GF-D8 (cell line): ENCODE data around the gene CENPX.

ENCODE experiments used
- DNase-seq: peaks from one replicate; lab custom pipeline; 2025; lab: John Stamatoyannopoulos, UW

CENPX gene

DNA sequence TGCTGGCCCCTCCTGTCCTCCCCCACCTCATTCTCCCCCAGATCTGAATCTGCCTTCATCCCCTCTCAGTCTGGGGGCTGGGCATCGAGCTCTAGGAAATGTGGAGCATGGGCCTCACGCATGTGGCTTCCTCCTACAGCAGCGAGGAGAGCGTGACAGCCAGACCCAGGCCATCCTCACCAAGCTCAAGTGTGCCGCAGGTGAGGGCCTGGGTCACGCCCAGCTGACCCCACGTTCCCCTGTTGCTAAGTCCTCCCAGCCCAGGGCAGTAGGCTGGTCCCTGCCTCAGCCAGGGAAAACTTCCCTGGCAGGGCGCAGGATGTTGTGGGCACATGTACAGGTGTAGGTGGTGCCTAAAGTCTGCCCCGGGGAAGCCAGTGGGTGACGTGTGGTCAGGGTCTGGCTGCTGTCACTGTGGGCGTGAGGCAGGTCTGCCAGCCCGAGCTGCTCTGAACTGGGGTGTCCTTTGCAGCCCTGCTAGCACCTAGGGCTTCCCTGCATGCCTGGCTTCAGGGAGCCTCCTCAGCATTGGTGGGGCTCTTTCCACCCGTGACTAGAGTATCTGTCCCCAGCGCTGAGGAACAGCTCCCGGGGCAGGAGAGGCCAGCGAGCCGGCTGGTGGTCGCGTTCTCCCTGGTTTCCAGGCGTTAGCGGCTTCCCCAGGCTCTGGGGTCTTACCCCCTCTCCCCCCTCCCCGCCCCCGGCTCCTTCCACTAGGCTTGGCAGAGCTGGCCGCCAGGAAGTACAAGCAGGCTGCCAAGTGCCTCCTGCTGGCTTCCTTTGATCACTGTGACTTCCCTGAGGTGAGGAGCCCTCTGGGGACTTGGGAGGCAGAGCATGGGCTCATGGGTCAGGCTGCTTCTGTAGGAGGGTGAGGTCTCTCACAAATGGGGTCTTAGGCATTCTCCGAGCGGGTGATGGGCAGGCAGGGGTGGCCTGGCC is 32.6 kb upstream of the CENPX start:
- DNase-seq, result no peak

- DNase-seq, result no peak
These were observed 31.8 kb upstream of the CENPX start for GRCh38 chr17:82054351-82055022.

- DNase-seq, result no peak
These were observed 31.0 kb upstream of the CENPX start for GRCh38 chr17:82053556-82054263.

DNA sequence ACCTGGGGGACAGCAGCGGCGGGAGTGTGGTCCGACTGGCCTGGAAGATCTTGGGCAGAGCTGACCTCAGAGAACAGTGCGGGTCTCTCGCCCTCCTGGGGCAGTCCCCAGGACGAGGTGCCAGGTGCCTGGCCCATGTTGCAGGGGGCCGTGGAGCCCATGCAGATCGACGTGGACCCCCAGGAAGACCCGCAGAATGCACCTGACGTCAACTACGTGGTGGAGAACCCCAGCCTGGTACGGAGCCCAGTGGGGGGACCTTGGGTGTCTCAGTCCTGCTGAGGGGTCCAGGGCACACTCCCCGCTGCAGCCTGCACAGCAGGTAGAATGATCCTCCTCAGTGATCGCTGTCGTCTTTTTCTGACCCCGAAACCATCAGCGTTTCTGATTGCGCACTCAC is 30.5 kb upstream of the CENPX start:
- no peak for DNase-seq

DNA sequence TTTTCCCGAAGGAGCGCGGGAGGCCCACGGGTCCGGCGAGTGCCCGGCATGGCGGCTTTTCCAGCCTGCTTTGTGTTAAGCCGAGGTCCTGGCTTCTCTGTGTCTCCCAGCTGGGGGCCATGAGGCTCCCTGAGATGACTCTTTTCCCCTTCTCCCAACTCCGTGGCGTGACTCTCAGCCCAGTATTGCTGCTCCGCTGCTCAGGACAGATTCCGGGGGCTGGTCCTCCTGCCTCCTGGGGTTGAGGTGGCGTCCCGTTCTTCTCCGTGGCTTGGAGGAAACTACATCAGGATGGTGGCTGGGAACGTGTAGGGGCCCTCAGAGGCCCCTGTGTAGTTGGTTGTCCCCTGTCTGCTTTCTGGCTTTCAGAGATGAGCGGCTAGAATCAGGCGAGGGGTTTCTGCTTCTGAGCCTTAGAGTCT is 30.0 kb upstream of the CENPX start:
- DNase-seq, result no peak

DNA sequence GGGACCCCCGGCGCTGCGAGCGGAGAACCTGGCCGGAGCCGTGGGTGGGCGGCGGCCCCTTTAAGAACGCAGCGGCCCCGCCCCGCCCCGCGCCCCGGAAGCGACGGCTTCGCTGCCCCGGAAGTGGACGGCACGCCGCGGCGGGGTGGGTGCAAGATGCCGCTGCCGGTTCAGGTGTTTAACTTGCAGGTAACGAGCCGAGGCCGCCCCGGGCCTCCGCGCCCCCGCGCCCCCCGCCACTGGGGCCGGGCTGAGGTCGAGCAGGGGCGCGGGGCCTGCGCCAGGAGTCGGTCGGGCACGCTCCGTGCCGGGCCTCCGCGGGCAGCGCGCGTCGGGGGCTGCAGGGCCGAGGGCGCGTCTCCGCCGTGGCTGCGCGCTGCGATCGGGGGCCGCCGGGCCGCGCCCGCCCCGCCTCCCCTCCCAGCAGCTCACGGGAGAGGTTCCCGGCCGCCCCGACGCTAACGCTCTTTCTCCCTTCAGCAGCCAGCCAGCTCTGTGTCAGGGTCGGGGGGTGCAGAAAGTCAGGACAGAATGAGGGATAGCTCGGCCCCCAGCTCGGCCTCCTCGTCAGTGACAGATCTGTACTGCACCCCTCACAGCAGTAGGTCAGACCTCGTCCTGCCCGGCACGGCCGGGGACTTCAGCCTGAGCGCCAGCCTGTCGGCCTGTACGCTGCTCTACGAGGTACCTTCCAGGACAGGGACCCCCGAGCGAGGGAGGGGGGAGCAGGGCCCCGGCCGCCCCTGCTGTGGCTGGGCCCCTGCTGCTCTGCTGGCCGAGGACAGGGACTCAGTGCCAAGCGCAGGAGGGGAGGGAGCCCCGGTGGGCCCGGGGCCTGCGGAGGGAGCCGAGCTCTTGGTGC is 29.3 kb upstream of the CENPX start, which contains the start of the genes GPS1 and RFNG:
Gene GPS1, plus strand, starts transcription at position 123 of the 862 bp plus-strand sequence. Its CDS starts 34 bp downstream, at position 157.
Gene RFNG, minus strand, starts transcription at position 36 of the 862 bp plus-strand sequence. CDS start 45 bp downstream, outside the sequence.
- no peak for DNase-seq

DNA sequence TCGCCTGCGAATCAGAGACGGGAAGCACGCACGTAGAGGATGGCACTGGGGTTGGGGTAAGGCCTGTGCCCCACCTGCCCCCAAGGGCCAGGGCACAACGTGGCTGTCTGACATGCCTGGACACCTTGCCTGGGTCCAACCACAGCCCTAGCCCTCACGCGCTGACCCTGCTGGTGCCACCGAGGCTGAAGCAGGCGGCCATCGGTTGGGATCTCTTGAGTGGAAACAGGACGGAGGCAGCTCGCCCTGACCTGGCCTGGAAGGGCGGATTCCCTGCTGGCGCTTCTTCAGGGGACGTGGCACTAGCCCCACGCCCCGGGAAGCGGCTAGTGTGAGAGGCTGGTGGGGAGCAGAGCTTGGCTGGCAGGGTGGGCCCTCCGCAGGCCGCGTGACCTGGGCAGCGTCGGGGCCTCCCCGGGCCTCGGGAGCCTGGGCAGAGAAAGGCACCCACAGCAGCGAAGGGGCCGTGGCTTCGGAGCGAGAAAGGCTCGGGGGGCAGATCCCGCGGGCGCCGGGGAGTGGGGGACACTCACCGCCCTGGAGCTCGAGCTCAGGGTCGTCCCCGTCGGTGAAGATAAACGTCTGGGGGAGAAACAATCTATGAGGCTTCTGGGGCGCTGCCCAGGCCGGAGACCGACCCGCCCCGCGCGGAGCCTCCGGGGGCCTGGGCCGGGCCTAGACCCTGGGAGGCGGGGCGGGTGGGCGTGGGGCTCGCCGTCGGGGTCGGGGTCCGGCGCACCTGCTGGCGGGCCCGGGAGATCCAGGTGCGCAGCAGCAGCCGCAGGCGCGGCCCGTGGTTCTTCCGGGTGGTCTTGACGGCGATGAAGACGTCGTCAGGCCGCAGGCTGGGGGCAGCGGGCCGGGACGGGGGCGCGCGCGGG is 28.3 kb upstream of the CENPX start:
- no peak for DNase-seq

DNA sequence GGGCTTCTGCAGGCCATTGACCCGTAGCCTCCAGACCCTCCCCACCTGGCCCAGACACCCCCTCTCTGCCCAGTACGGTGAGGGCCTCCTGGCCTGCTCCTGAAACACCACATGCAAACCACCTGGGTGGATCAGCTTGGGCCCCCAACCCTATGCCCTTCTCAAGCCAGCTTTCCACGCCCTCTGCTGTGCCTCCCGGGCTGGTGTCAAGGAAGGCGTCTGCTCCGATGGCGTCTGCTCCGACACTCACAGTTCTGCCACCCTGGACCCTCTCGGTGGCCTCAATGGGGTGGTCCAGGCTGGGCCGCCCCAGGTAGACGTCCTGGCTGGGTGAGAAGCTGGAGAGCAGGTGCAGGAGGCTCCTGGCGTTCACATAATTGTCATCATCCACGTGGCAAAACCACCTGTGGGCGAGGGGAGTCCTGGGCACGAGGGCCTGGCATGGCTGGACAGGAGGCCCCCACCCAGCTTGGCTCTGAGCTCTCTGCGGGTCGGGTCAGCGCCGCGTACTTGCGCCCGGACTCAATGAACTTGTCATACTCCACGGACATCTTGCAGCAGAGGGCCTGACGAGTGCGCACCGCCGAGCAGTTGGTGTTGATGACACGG is 27.6 kb upstream of the CENPX start:
- no peak for DNase-seq

- no peak for DNase-seq
These were observed 26.9 kb upstream of the CENPX start for GRCh38 chr17:82049521-82049971.

GRCh38 chr17:82049106-82049505 is 26.4 kb upstream of the CENPX start:
- DNase-seq, result no peak

- DNase-seq, result no peak
These were observed 25.9 kb upstream of the CENPX start for GRCh38 chr17:82048571-82048971.

GRCh38 chr17:82047914-82048570 is 25.4 kb upstream of the CENPX start:
- no peak for DNase-seq

DNA sequence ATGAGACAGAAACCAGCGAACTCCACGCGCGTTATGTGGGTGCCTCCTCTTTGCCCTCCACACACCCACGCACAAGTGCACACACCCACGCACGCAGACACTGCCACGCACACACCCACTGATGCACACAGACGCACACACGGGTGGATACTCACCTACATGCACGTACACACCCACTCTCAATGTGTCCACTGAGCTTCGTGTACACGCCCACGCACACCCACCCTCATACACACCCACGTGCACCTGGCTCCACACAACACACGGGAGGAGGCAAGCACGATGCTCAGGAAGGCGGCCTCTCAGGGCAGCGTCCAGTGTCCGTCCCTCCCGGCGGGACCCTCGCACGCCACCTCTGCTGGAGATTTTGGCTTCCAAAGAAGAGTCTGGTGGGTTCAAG is 24.7 kb upstream of the CENPX start:
- no peak for DNase-seq

- no peak for DNase-seq
These were observed 24.2 kb upstream of the CENPX start for GRCh38 chr17:82046903-82047302.

DNA sequence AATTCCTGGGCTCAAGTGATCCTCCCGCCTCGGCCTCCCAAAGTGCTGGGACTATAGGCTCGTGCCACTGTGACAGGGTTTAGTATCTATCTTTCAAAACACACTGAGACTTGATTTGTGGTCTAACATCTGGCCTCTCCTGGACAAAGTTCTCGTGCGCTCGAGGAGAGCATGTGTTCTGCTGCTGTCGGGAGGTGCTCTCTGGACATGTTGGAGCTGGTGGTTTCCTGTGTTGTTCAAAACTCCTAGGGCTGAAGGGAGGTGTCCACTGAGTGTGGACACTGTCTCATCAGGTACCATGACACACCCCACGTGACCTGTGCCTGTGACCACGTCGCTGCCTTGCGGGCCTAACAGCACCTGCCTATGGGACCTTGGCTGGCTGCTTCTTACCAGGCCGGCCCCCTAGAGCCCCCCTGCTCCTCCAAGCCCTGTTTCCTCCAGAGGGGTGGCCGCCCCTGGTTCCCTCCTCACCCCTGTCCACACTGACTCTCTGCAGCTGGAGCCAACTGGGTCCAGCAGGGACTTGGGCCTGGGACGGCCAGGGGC is 23.3 kb upstream of the CENPX start:
- DNase-seq, result no peak

DNA sequence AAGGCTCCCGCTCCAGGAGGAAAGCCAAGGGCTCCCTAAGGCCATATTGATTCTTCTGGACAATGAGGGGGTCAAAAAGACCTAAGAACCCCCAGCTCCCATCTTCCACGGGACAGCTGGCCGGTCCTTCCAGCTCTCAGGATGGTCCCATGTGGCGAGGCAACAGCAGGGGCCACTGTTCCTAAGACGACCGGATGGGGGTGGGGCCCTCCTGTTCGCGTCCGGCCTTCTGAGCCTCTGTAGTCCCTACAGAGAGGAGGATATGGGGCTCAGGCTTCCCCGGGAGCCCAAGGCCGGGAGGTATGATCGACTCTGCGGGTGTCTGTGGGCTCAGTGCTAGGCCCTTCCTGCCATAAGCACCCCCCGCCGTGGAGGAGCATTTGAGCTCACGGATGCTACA is 20.8 kb upstream of the CENPX start:
- DNase-seq, result no peak

- DNase-seq, result no peak
These were observed 20.0 kb upstream of the CENPX start for GRCh38 chr17:82042649-82043048.

DNA sequence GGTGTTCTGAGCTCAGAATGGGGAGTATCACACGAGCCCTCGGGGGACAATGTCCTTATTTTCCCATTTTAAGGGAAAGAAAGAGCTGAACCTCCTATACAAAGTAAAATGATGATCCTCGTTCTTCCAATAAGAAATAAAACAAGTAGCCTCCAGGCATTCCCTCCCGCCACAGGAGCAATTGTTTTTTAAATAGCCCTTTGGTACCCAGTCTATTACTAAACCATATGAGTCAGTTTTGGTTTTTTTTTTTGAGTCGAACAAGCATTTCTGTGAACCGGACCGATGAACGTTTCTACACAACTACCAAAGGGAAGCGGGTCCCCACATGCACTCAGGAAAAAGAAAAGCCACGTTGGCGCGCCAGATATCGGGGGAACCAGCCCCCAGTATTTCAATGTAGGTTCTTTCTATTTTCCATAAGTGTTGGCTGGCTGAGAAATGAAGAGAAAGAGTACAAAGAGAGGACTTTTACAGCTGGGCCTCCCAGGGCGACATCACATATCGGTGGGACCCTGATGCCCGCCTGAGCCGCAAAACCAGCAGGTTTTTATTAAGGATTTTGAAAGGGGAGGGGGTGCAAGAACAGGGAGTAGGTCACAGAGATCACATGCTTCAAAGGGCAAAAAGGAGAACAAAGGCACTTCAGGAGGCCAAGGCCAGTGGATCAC is 18.6 kb upstream of the CENPX start:
- DNase-seq, result no peak
